HCT116 (cell line): ENCODE data around the gene SPANXN3. TPM values are rescaled to one million over a fixed set of nuclear protein-coding genes. Genes with fewer than 3 reads are reported as not detected.

Experiments
- ATAC-seq: fragments of 200-7000 bp; cut with Tn5 transposase; 2 replicates; pipeline ENCODE4 v1.9.1; 2020; ENCODE audit warnings: mild to moderate bottlenecking, moderate library complexity
- BruUV-seq: library from RNA; stranded (reverse); fragments of 400-500 nt; replicated peaks from 2 replicates; lab custom pipeline; 2021; lab: Mats Ljungman, UMichigan
- CTCF ChIA-PET: fragments of 300-600 bp; sonication (Branson Sonifier 250); formaldehyde crosslinking; loops from one replicate; lab custom pipeline; 2021; ENCODE audit warnings: antibody characterized with exemption; lab: Charles Lee
- POLR2A ChIA-PET: fragments of 300-600, 350-600 bp; sonication (Branson Sonifier 250); formaldehyde crosslinking; loops from one replicate; lab custom pipeline; 2021; ENCODE audit warnings: antibody characterized with exemption; lab: Charles Lee
- RAD21 ChIA-PET, 2 experiments: fragments of 300-600 bp; sonication (Branson Sonifier 250); formaldehyde crosslinking; loops; one replicate each; lab custom pipeline; 2023; ENCODE audit warnings: low total read pairs in 2 of 2; ENCODE audit not compliant: uncharacterized antibody in 2 of 2, unreplicated experiment in 2 of 2, low non-redundant PET in 1 of 2; lab: Charles Lee
- DNase-seq: peaks from one replicate; pipeline ENCODE4 v3.0.0-alpha.2; 2010; ENCODE audit warnings: low read depth, low spot score
- H2AFZ ChIP-seq: fragments of 200-600 bp; shearing (Covaris generic), sonication (generic); 2 replicates; pipeline ENCODE4 v1.6.1; 2017; ENCODE audit warnings: low read depth, mixed run types, mixed read lengths, antibody characterized with exemption, low read length; ENCODE audit not compliant: poor library complexity, severe bottlenecking
- H3K27ac ChIP-seq: 2 replicates; pipeline ENCODE4 v1.5.1; 2012; ENCODE audit warnings: low read depth, low read length
- H3K27me3 ChIP-seq: fragments of 200-600 bp; sonication (generic); 2 replicates; pipeline ENCODE4 v1.6.1; 2016; ENCODE audit warnings: mixed run types, low read length, mixed read lengths; ENCODE audit not compliant: insufficient read depth
- H3K36me3 ChIP-seq, 2 experiments: fragments of 200-500 bp in 1 of 2; fragments of 200-600 bp in 1 of 2; sonication (Bioruptor generic) in 1 of 2; sonication (generic) in 1 of 2; 2 replicates each; pipeline versions ENCODE4 v1.5.1 to v1.6.1; 2014 to 2016; ENCODE audit warnings: low read length in 2 of 2, inconsistent platforms in 1 of 2, mixed read lengths in 1 of 2, mixed run types in 1 of 2; ENCODE audit not compliant: insufficient read depth in 2 of 2, control insufficient read depth in 1 of 2
- H3K4me1 ChIP-seq, 2 experiments: fragments of 200-600 bp in 1 of 2; sonication (generic) in 1 of 2; 2 replicates each; pipeline versions ENCODE4 v1.5.1 to v1.6.1; 2012 to 2017; ENCODE audit warnings: low read length in 2 of 2, inconsistent platforms in 1 of 2, mild to moderate bottlenecking in 1 of 2, mixed read lengths in 1 of 2, mixed run types in 1 of 2, moderate library complexity in 1 of 2; ENCODE audit not compliant: insufficient read depth in 2 of 2, control insufficient read depth in 1 of 2
- H3K4me2 ChIP-seq: fragments of 200-600 bp; sonication (generic); 2 replicates; pipeline ENCODE4 v1.6.1; 2017; ENCODE audit warnings: mixed run types, low read length, mixed read lengths
- H3K4me3 ChIP-seq, 2 experiments: fragments of 200-600 bp in 1 of 2; sonication (generic) in 1 of 2; replicated peaks in 1 of 2; 2 replicates each; pipeline ENCODE4 v1.5.1; 2011 to 2016; ENCODE audit warnings: low read length in 2 of 2, control low read depth in 1 of 2, low read depth in 1 of 2, mild to moderate bottlenecking in 1 of 2, mixed read lengths in 1 of 2, mixed run types in 1 of 2
- H3K79me2 ChIP-seq: fragments of 200-600 bp; sonication (generic); 2 replicates; pipeline ENCODE4 v1.6.1; 2017; ENCODE audit warnings: mild to moderate bottlenecking, mixed run types, low read length, moderate library complexity, mixed read lengths; ENCODE audit not compliant: insufficient read depth
- H3K9ac ChIP-seq: fragments of 200-600 bp; sonication (generic); 2 replicates; pipeline ENCODE4 v1.6.1; 2016; ENCODE audit warnings: low read length, mixed read lengths
- H3K9me2 ChIP-seq: fragments of 200-600 bp; sonication (generic), shearing (Covaris generic); 2 replicates; pipeline ENCODE4 v1.6.1; 2017; ENCODE audit warnings: mixed run types, mild to moderate bottlenecking, moderate library complexity; ENCODE audit not compliant: insufficient read depth
- H3K9me3 ChIP-seq, 2 experiments: fragments of 200-500 bp in 1 of 2; fragments of 200-600 bp in 1 of 2; sonication (Bioruptor generic) in 1 of 2; sonication (generic) in 1 of 2; 2 replicates each; pipeline ENCODE4 v1.6.1; 2014 to 2017; ENCODE audit warnings: low read length in 2 of 2, mixed read lengths in 2 of 2, inconsistent platforms in 1 of 2, low read depth in 1 of 2, mild to moderate bottlenecking in 1 of 2, mixed run types in 1 of 2, moderate library complexity in 1 of 2; ENCODE audit not compliant: control insufficient read depth in 1 of 2, insufficient read depth in 1 of 2
- H4K20me1 ChIP-seq: fragments of 200-600 bp; sonication (generic), shearing (Covaris generic); 2 replicates; pipeline ENCODE4 v1.6.1; 2017; ENCODE audit warnings: mixed run types, mild to moderate bottlenecking, moderate library complexity; ENCODE audit not compliant: insufficient read depth
- CBX3 ChIP-seq: IDR thresholded peaks from 2 replicates; pipeline ENCODE4 v1.6.1; 2012; ENCODE audit warnings: low read depth
- CEBPB ChIP-seq: IDR thresholded peaks from 2 replicates; pipeline ENCODE4 v1.6.1; 2012; ENCODE audit warnings: low read depth
- EGR1 ChIP-seq: IDR thresholded peaks from 2 replicates; pipeline ENCODE4 v1.6.1; 2012; ENCODE audit warnings: low read depth
- EZH2phosphoT487 ChIP-seq: fragments of 200-600 bp; IDR thresholded peaks from 2 replicates; pipeline ENCODE4 v1.6.1; 2018; ENCODE audit warnings: antibody characterized with exemption, borderline replicate concordance
- JUND ChIP-seq: IDR thresholded peaks from 2 replicates; pipeline ENCODE4 v1.6.1; 2012
- MAX ChIP-seq: IDR thresholded peaks from 2 replicates; pipeline ENCODE4 v1.6.1; 2012
- RAD21 ChIP-seq: IDR thresholded peaks from 2 replicates; pipeline ENCODE4 v1.6.1; 2012; ENCODE audit warnings: low read depth, mild to moderate bottlenecking
- ZFX ChIP-seq: fragments of 450-650 bp; IDR thresholded peaks from 2 replicates; pipeline ENCODE4 v1.6.1; 2017
- intact Hi-C: fragments of 100-400 bp; cut with micrococcal nuclease; formaldehyde crosslinking; loops from 2 replicates; pipeline ENCODE4 v1.10.0; 2022
- total RNA-seq: library from RNA; stranded (reverse); gene quantifications from one replicate; pipeline ENCODE4 v1.2.1, GENCODE V29; 2021; ENCODE audit not compliant: unreplicated experiment
- TF ChIP-seq, protein P1 (sequence below): IDR thresholded peaks from 2 replicates; pipeline ENCODE4 v1.6.1; 2011; ENCODE audit warnings: mild to moderate bottlenecking, low read length, moderate library complexity; ENCODE audit not compliant: insufficient replicate concordance; ENCODE audit errors: extremely low read depth
- TF ChIP-seq, protein P2 (sequence below): IDR thresholded peaks from 2 replicates; pipeline ENCODE4 v1.6.1; 2012

Gene SPANXN3
- total RNA-seq, 1 experiment from 2014 or later = not detected

DNA sequence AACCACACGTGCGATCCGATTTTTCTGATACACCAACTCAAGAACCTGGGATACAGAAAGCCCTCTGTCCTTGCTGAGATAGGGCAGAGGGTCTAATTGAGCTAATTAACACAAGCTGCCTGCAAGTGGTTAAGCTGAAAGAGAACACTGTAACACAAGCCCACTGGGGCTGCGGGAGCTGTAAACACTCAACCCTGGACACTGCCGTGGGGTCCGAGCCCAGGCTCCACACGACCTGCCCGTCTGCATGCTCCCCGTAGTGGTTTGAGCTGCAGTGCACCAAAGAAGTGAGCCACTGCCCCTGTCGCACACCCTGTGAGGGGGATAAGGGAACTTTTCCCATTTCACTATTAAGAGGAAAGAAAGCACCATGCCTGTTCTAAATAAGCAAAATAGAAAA lies 54.6 kb downstream of the SPANXN3 start:
- Histone ChIP-seq H2AFZ (no peak overlapping the region), H4K20me1 (no peaks in the 10 kb centered on the region), H3K27me3 (no peaks in the 10 kb centered on the region), H3K4me3 (no peak overlapping the region), H3K4me1 (no peaks in the 10 kb centered on the region), H3K9me2 (no peaks in the 10 kb centered on the region), H3K9me3 (no peaks in the 10 kb centered on the region), H3K9ac (no peak overlapping the region), H3K79me2 (no peaks in the 10 kb centered on the region), H3K4me2 (no peak overlapping the region), H3K36me3 (no peaks in the 10 kb centered on the region), H3K27ac (no peak overlapping the region)
- DNase-seq = no peak
- ATAC-seq = no peak
- ChIA-PET RAD21 (no interaction called here), POLR2A (no interaction called here), CTCF (no interaction called here)
- TF ChIP-seq, protein P1, sequence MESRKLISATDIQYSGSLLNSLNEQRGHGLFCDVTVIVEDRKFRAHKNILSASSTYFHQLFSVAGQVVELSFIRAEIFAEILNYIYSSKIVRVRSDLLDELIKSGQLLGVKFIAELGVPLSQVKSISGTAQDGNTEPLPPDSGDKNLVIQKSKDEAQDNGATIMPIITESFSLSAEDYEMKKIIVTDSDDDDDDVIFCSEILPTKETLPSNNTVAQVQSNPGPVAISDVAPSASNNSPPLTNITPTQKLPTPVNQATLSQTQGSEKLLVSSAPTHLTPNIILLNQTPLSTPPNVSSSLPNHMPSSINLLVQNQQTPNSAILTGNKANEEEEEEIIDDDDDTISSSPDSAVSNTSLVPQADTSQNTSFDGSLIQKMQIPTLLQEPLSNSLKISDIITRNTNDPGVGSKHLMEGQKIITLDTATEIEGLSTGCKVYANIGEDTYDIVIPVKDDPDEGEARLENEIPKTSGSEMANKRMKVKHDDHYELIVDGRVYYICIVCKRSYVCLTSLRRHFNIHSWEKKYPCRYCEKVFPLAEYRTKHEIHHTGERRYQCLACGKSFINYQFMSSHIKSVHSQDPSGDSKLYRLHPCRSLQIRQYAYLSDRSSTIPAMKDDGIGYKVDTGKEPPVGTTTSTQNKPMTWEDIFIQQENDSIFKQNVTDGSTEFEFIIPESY = no peak
- no peak for TF ChIP-seq ZFX
- TF ChIP-seq, protein P2, sequence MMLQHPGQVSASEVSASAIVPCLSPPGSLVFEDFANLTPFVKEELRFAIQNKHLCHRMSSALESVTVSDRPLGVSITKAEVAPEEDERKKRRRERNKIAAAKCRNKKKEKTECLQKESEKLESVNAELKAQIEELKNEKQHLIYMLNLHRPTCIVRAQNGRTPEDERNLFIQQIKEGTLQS = no peak
- TF ChIP-seq CBX3 = no peak
- no peak for TF ChIP-seq JUND
- TF ChIP-seq MAX = no peak
- TF ChIP-seq EZH2phosphoT487 = no peak
- TF ChIP-seq EGR1 = no peak
- TF ChIP-seq RAD21 = no peak
- intact Hi-C loops = no loop called here
- no TSS peak for BruUV-seq

GRCh38 chrX:143461606-143462005 lies 55.7 kb downstream of the SPANXN3 start:
- H2AFZ ChIP-seq = no peak overlapping the region
- DNase-seq (no peak), ATAC-seq (no peak)
- intact Hi-C loops = no loop called here
- no peak overlapping the region for H3K9ac ChIP-seq
- ChIA-PET CTCF (no interaction called here), POLR2A (no interaction called here), RAD21 (no interaction called here)
- H4K20me1 ChIP-seq = no peaks in the 10 kb centered on the region
- no peaks in the 10 kb centered on the region for H3K4me1 ChIP-seq
- H3K27ac ChIP-seq = no peak overlapping the region
- H3K27me3 ChIP-seq = no peaks in the 10 kb centered on the region
- H3K9me3 ChIP-seq = no peaks in the 10 kb centered on the region
- H3K79me2 ChIP-seq = no peaks in the 10 kb centered on the region
- no TSS peak for BruUV-seq
- TF ChIP-seq EGR1 (no peak), CEBPB (no peak)
- no peaks in the 10 kb centered on the region for H3K36me3 ChIP-seq
- no peaks in the 10 kb centered on the region for H3K9me2 ChIP-seq
- H3K4me3 ChIP-seq = no peak overlapping the region
- H3K4me2 ChIP-seq = no peak overlapping the region

Other genes with a start within 250 kb of the SPANXN3 start
- not detected for gene SLITRK4, start 118.6 kb upstream of the SPANXN3 start, total RNA-seq
- gene SPANXN2, start 203.3 kb upstream of the SPANXN3 start, total RNA-seq = not detected